Measurements from ENCODE around the gene ME1.

ME1 gene

DNA sequence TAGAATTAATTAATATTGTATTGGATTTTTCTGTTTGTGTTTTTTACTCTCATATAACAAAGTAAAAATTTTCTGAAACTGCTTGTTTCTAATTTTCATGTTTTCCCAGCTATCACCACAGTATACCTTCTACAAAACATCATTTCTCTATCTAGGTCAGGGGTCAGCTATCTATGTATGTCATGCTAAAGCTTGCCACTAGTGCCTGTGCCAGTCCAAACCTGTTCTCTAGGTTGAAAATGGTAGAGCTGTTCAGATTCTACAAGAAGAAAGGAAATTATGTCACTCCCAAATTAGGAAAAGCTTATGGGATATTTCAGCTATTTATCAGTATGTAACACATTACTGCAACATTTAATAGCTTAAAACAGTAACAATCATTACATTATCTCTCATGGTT lies 5.8 kb upstream of the ME1 start:
- intact Hi-C loops (cut with DNase I), result no loop called here
- no peak for DNase-seq

- DNase-seq, result no peak
- intact Hi-C loops (cut with DNase I), result no loop called here
These were observed 2.3 kb upstream of the ME1 start for GRCh38 chr6:83433177-83433576.

DNA sequence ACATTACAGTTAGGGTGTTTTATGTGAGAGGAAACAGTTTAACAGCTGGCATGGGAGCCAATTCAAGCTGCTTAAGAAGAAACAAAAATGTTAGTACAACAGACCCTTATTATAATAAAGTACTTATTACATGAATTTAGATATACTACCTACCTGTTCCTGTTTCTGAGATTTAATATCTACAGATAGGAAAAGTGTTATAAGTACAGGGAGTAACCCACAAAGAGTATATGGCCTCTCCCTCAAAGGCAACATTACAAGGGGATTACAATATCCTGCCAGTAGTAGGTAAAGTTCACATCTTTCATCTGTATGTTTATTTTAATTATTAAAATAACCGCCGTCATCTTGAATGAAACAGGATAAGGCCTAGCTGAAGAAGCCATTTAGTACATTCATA lies 1.8 kb upstream of the ME1 start:
- intact Hi-C loops (cut with DNase I), result no loop called here
- no peak for DNase-seq

DNA sequence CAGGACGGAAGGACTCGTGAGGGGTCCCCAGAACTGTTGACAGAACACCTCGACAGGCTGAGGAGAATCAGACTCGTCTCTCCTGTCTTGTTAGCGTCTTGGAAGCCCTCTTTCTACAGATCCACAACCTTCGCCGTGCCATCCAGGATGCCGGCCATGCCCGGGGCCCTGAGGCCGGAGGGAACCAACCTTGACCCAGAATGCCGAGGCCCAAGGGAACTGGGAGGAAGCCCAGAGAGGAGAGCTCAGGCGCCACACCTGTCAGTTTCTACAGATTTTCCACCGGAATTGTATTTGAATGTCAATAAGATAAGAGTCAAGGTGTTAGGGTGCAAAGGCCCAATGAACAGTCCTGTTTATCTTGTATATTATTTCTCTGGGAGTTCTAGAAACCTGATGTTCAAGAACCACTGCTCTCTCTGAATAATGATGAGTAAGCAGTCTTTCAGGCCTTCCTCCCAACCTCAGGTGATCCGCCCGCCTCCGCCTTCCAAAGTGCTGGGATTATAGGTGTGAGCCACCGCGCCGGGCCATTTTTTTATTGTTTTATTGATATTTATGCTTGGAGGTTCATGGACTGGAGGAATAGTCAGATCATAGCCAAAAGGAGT lies 799 bp upstream of the ME1 start:
- DNase-seq, result peak in 10 of 42 donors; percentile 3 to 58 (median 24)
- intact Hi-C loops (cut with DNase I), result no loop called here

DNA sequence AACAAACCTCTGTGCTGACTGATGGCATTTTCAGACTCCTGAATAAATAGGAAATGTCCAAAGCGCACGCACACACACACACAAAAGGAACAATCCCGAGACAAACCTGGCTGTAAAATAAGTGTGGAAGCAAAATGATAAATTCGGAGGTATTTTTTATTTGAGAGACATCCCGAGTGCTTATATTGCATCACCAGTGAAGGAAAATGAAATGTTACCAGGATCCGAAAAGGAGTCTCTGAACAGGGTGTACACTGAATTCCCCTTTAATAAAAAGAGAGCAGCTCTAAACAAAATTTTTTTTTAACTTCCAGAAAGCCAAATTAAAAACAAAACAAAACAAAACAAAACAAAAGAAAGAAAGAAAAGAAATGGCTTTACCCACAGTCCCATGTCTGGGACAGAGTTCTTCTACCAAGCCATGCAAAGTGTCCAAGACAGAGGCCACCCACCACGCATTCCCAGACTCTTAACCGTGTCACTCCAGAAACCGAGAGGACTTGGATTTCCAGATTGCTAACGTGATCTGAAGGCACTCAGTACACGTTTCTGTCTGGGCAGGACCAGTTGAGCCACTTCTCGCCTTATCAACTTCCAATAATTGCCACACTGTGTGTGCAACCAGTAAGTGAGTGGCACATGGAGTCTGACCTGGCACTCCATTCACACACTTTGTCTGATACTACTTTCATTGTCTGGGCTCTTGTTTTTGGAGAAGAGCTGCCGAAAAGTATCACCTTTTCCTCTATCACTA lies 817 bp downstream of the ME1 start:
- intact Hi-C loops (cut with DNase I), result no loop called here
- DNase-seq, result peak in 23 of 42 donors; percentile 8 to 60 (median 26)

GRCh38 chr6:83429269-83429668 lies 1.6 kb downstream of the ME1 start:
- intact Hi-C loops (cut with DNase I), result no loop called here
- no peak for DNase-seq

DNA sequence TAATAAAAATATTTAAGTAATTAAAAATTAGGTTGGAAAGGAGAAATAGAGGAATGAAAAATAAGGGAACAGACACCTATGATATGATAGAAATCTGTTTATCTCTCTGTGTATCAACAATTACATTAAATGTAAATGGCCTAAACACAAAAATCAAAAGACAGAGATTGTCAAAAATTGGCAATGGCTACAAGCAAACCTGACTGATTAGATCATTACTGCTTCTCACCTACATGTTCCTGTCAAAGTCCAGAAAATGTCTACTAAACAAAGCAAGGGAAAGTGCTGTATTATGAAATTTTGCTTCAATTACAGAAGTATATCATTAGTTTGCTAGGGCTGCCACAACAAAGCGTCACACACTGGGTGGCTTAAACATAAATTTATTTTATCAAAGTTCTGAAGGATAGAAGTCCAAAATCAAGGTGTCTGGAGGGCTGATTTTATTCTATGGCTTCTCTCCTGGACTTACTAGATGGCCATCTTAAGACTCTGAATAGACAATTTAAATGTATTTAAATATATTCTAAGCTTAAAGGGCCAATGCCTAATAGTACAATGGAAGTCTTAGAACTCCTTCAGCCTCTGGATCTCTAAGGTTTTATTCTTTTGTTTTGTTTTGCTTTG lies 6.3 kb downstream of the ME1 start:
- intact Hi-C loops (cut with DNase I), result no loop called here
- no peak for DNase-seq

- intact Hi-C loops (cut with DNase I), result loop anchor here (5.0 kb wide), 1 partner anchor 94 kb away; the partner anchor contains the start of gene PRSS35
- peak in 4 of 42 donors; percentile 13 to 43 (median 22) for DNase-seq
These were observed 12.8 kb downstream of the ME1 start for GRCh38 chr6:83417880-83418663.

DNA sequence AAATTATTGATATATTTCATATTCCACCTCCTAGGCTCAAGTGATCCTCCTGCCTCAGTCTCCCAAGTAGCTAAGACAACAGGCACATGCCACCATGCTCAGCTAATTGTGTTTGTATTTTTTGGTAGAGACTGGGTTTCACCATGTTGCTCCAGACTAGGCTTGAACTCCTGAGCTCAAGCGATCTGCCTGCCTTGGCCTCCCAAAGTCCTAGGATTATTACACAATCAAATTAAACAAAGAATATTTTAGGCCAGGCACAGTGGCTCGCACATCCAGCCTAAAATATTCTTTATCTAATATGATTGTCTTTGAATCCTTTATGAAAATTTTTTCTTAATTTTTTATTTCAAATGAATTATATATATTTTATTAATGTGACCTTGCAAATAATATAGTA lies 17.8 kb downstream of the ME1 start:
- intact Hi-C loops (cut with DNase I), result no loop called here
- no peak for DNase-seq

DNA sequence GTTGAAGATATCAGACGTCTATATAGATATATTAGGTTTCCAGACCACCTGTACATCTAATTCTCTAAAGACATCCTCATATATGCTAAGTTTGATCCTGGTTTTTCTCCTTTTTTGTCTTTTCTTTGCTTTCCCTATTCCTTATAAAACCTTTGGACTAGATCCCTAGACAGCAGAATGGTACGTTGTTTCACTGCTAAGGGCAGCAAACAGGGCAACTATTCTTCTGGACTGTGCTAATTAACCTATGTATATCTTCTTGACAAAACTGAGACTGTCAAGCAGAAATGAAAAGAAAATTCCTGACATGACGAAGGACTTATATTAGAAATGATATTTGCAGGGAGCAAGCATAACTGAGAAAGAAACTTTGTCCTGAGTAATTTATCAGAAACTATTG lies 19.1 kb downstream of the ME1 start:
- intact Hi-C loops (cut with DNase I), result no loop called here
- no peak for DNase-seq

DNA sequence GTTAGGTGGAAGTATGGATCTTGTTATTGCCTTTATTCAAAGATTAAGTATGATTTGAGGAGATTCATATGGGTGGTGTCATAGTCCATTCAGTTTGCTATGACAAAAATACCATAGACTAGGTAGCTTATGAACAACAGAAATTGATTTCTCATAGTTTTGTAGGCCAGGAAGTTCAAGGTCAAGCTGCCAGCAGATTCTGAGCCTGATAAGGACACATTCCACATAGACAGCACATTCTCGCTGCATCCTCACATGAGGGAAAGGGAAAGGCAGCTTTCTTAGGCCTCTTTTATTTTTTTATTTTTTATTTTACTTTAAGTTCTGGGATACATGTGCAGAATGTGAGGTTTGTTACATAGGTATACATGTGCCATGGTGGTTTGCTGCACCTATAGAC lies 27.7 kb downstream of the ME1 start:
- intact Hi-C loops (cut with DNase I), result no loop called here
- DNase-seq, result no peak

- intact Hi-C loops (cut with DNase I), result no loop called here
- no peak for DNase-seq
These were observed 41.2 kb downstream of the ME1 start for GRCh38 chr6:83389606-83390005.

DNA sequence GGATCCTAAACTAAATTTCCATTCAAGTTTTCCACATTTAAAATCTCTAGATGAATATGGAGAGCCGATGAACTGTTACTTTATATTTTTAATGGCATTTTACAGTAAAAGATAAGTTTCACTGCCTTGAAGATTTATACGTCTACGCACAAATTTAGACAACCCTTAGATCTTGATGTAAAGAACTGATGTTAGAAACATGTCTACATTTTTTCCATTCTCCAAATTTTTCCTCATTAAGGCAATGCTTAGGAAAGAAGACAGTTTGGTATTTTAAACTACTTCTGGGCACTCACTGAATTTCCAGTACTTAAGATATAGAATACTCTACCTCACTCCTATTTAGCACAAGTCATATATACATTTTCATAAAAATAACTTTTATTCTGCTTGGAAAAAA lies 45.4 kb downstream of the ME1 start:
- intact Hi-C loops (cut with DNase I), result no loop called here

GRCh38 chr6:83384751-83385150 lies 46.1 kb downstream of the ME1 start:
- no peak for DNase-seq
- intact Hi-C loops (cut with DNase I), result no loop called here

More for the DNA sequence above, 45.4 kb downstream of the ME1 start:
- DNase-seq, result no peak

- intact Hi-C loops (cut with DNase I), result no loop called here
These were observed 48.9 kb downstream of the ME1 start for GRCh38 chr6:83381949-83382348.

GRCh38 chr6:83378621-83379388 lies 52.0 kb downstream of the ME1 start:
- no peak for DNase-seq
- intact Hi-C loops (cut with DNase I), result no loop called here

More at GRCh38 chr6:83381949-83382348, 48.9 kb downstream of the ME1 start:
- no peak for DNase-seq

DNA sequence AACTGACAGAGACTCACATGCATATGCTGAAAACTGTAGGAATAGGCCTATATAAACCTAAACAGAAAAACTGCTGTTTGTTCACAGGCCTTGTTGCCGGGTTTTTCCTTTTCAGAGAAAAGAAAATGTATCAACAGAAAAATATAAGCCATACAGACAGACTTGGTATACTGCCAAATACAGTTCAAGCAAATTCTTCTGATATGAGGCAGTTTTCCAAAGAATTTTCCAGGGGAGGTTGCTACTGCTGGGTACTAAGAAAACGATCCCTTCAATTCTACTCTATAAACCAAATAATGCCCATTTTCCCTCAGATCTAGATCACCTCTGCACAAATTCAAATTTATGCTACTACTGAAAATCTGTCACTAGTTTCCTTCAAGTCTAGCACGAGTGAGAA lies 59.4 kb downstream of the ME1 start:
- DNase-seq, result no peak
- intact Hi-C loops (cut with DNase I), result no loop called here

DNA sequence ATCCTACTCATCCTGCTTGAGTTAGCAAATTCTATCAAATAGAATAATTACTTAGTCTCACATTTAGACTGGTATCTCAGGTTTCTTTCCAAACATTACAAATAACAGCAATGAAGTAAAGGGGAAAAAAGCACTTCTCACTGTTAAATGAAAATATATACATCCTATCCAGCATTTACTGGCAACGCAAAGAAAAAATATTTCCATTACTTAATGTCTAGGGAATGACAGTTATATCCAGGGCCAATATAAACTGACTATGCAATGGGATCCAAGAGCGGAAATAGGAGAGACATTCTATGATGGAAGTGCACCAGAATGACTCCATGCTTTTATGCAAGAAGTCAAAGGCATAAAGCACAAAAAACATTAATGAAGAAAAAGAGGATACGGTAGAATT lies 60.3 kb downstream of the ME1 start:
- DNase-seq, result no peak
- intact Hi-C loops (cut with DNase I), result no loop called here

GRCh38 chr6:83369692-83370091 lies 61.2 kb downstream of the ME1 start:
- intact Hi-C loops (cut with DNase I), result no loop called here
- no peak for DNase-seq

All from head of caudate nucleus (tissue), 42 donors.